ENCODE results near the gene CHCHD3. TPM values are rescaled to one million over a fixed set of nuclear protein-coding genes. Genes with fewer than 3 reads are reported as not detected.

The CHCHD3 gene
- total RNA-seq, 1 experiment from 2014 or later: 149 TPM

DNA sequence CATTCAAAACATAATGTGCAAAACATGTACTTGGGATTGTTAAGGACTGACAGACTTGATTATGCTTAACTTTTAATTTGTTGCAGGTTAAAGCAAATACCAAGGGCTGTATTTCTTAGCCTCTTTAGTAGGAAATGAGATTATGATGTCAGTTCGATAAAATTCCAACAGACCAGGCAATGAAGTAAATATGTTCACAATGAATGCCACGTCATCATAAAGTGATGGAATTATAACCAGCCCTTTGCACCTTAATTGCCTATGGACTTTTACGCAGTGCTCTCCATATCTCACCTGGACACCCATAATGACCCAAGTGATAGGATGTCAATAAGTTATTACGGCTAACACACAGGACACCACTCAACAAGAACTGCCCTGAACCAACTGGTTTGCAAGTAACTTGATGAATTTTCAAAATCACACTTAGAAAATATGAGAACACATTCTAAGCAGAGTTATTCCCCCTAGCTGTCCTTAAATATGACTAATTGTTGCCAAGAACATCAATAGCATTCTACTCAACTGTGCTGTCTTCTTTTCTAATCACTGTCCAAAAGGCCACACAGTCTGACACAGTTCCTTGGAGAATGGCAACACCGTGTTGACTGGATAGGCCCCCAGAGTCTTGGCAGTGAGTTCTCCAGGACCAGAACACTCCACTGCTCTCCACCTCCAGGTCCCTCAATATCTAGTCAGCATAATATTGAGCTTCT, 115.0 kb downstream of the CHCHD3 start:
- BruUV-seq (replicated peaks): no TSS peak
- Histone ChIP-seq H3K27ac (ENCODE audit: low read length) (no peak overlapping the region), H3K4me2 (ENCODE audit: low read length) (no peak overlapping the region), H3K79me2 (ENCODE audit: low read length) (peaks cover 6% of the 10 kb centered on the region), H3K9me2 (replicated peaks; ENCODE audit: low read length) (no peaks in the 10 kb centered on the region), H3K4me3 (ENCODE audit: low read length) (no peak overlapping the region), H3K9me3 (ENCODE audit: low read length) (no peaks in the 10 kb centered on the region), H3F3A (ENCODE audit: low read length, unreplicated experiment) (no peaks in the 10 kb centered on the region), H3K4me1 (ENCODE audit: insufficient read depth, low read length) (peaks cover 19% of the 10 kb centered on the region; the same call in 1 of the 2 replicates), H4K20me1 (ENCODE audit: low read length) (peaks cover 9% of the 10 kb centered on the region; the same call in 1 of the 2 replicates), H2AFZ (ENCODE audit: low read length) (no peak overlapping the region), H3K36me3 (ENCODE audit: low read depth, low read length) (no peaks in the 10 kb centered on the region), H3K9ac (ENCODE audit: low read length) (no peak overlapping the region), H3K27me3 (ENCODE audit: low read length) (no peaks in the 10 kb centered on the region)
- ATAC-seq (peak; percentile 12; the same call in 1 of the 2 replicates), DNase-seq (no peak)
- POLR2A ChIA-PET (ENCODE audit: unreplicated experiment): no interaction called here
- TF ChIP-seq, protein P1, sequence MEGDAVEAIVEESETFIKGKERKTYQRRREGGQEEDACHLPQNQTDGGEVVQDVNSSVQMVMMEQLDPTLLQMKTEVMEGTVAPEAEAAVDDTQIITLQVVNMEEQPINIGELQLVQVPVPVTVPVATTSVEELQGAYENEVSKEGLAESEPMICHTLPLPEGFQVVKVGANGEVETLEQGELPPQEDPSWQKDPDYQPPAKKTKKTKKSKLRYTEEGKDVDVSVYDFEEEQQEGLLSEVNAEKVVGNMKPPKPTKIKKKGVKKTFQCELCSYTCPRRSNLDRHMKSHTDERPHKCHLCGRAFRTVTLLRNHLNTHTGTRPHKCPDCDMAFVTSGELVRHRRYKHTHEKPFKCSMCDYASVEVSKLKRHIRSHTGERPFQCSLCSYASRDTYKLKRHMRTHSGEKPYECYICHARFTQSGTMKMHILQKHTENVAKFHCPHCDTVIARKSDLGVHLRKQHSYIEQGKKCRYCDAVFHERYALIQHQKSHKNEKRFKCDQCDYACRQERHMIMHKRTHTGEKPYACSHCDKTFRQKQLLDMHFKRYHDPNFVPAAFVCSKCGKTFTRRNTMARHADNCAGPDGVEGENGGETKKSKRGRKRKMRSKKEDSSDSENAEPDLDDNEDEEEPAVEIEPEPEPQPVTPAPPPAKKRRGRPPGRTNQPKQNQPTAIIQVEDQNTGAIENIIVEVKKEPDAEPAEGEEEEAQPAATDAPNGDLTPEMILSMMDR (conservative IDR thresholded peaks at IDR 0.05; ENCODE audit: low read depth, low read length): no peak
- TF ChIP-seq EZH2 (IDR thresholded peaks at IDR 0.05; ENCODE audit: low read length, unreplicated experiment): no peak
- no peak for TF ChIP-seq EZH2phosphoT487 (IDR thresholded peaks at IDR 0.05; ENCODE audit: borderline replicate concordance, low read length)
- CTCF ChIA-PET: no interaction called here
- intact Hi-C loops (cut with micrococcal nuclease): no loop called here

DNA sequence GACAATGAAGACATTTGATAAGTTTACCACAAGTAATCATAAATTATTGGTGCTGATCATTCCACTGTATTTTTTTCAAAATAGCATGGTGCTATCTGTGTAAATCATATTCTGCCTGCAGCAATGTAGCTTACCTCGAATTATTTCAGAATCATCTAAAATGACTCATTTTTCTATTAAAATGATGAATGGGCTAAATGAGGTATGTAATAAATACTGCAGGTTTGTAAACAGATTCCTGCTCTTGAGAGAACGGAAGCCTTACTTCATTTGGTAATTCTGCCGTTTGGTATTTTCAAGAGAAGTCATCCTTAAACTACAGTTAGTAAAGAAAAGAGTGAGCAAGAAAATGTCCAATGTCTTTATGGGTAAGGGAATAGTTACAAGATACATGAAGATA, 115.9 kb downstream of the CHCHD3 start:
- intact Hi-C loops (cut with micrococcal nuclease): no loop called here
- Histone ChIP-seq H3K4me3 (ENCODE audit: low read length) (no peak overlapping the region), H2AFZ (ENCODE audit: low read length) (no peak overlapping the region), H3K36me3 (ENCODE audit: low read depth, low read length) (no peaks in the 10 kb centered on the region), H3K9me2 (replicated peaks; ENCODE audit: low read length) (no peaks in the 10 kb centered on the region), H3K4me2 (ENCODE audit: low read length) (no peak overlapping the region), H3K4me1 (ENCODE audit: insufficient read depth, low read length) (peaks cover 19% of the 10 kb centered on the region; the same call in 1 of the 2 replicates), H3F3A (ENCODE audit: low read length, unreplicated experiment) (no peaks in the 10 kb centered on the region), H3K9ac (ENCODE audit: low read length) (no peak overlapping the region), H3K9me3 (ENCODE audit: low read length) (no peaks in the 10 kb centered on the region), H3K27ac (ENCODE audit: low read length) (no peak overlapping the region), H3K79me2 (ENCODE audit: low read length) (peaks cover 6% of the 10 kb centered on the region), H3K27me3 (ENCODE audit: low read length) (no peaks in the 10 kb centered on the region), H4K20me1 (ENCODE audit: low read length) (peaks cover 9% of the 10 kb centered on the region; the same call in 1 of the 2 replicates)
- no TSS peak for BruUV-seq (replicated peaks)
- CTCF ChIA-PET: no interaction called here
- TF ChIP-seq EZH2phosphoT487 (IDR thresholded peaks at IDR 0.05; ENCODE audit: borderline replicate concordance, low read length) (no peak), EZH2 (IDR thresholded peaks at IDR 0.05; ENCODE audit: low read length, unreplicated experiment) (no peak)
- TF ChIP-seq, protein P1 (conservative IDR thresholded peaks at IDR 0.05; ENCODE audit: low read depth, low read length): no peak
- POLR2A ChIA-PET (ENCODE audit: unreplicated experiment): no interaction called here
- ATAC-seq (peak; percentile 93), DNase-seq (peak; percentile 63)

DNA sequence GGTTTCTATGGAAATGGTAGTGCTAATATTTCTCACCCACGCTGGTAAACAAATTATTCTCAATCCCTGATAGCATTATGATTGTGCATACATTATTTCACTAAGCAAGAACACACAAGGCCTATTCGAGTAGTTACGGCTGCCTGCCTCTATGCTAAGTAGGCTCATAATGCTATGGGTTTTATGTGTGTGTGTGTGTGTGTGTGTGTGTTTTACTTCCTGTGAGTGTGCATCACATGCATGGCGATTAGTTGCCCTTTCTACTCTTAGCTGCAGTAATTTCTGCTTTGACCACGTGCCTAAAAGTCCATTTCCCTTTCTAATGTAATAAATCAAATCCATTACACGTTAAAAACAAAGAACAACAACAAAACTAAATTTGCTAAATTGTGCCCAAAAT, 117.0 kb downstream of the CHCHD3 start:
- H3F3A ChIP-seq (ENCODE audit: low read length, unreplicated experiment): no peaks in the 10 kb centered on the region

More for the DNA sequence above, 117.0 kb downstream of the CHCHD3 start:
- TF ChIP-seq, protein P1 (conservative IDR thresholded peaks at IDR 0.05; ENCODE audit: low read depth, low read length): no peak
- TF ChIP-seq EZH2phosphoT487 (IDR thresholded peaks at IDR 0.05; ENCODE audit: borderline replicate concordance, low read length) (no peak), EZH2 (IDR thresholded peaks at IDR 0.05; ENCODE audit: low read length, unreplicated experiment) (no peak)
- Histone ChIP-seq H3K4me3 (ENCODE audit: low read length) (no peak overlapping the region), H2AFZ (ENCODE audit: low read length) (no peak overlapping the region), H3K9me2 (replicated peaks; ENCODE audit: low read length) (no peaks in the 10 kb centered on the region), H3K36me3 (ENCODE audit: low read depth, low read length) (no peaks in the 10 kb centered on the region), H4K20me1 (ENCODE audit: low read length) (peaks cover 9% of the 10 kb centered on the region; the same call in 1 of the 2 replicates), H3K27ac (ENCODE audit: low read length) (no peak overlapping the region), H3K9ac (ENCODE audit: low read length) (no peak overlapping the region), H3K4me2 (ENCODE audit: low read length) (no peak overlapping the region), H3K27me3 (ENCODE audit: low read length) (no peaks in the 10 kb centered on the region), H3K79me2 (ENCODE audit: low read length) (peaks cover 6% of the 10 kb centered on the region), H3K9me3 (ENCODE audit: low read length) (no peaks in the 10 kb centered on the region), H3K4me1 (ENCODE audit: insufficient read depth, low read length) (peaks cover 19% of the 10 kb centered on the region; the same call in 1 of the 2 replicates)
- BruUV-seq (replicated peaks): no TSS peak
- intact Hi-C loops (cut with micrococcal nuclease): no loop called here
- DNase-seq (no peak), ATAC-seq (no peak)
- ChIA-PET CTCF (no interaction called here), POLR2A (ENCODE audit: unreplicated experiment) (no interaction called here)
